Osteoblast (primary cell): ENCODE results near the gene ABTB1. TPM values are rescaled to one million over a fixed set of nuclear protein-coding genes. Genes with fewer than 3 reads are reported as not detected.

Experiments used
- DNase-seq: peaks from one replicate; pipeline ENCODE4 v3.0.0; 2011; ENCODE audit warnings: low spot score, mixed read lengths; ENCODE audit not compliant: insufficient read length; ENCODE audit errors: missing footprints
- H2AFZ ChIP-seq: 2 replicates; pipeline ENCODE4 v1.6.0; 2011; ENCODE audit warnings: mild to moderate bottlenecking, low read length
- H3K27ac ChIP-seq: 2 replicates; pipeline ENCODE4 v1.5.1; 2011; ENCODE audit warnings: mild to moderate bottlenecking, low read depth, low read length, moderate library complexity
- H3K27me3 ChIP-seq: 2 replicates; pipeline ENCODE4 v1.6.0; 2012; ENCODE audit warnings: mild to moderate bottlenecking, control low read depth, inconsistent platforms, low read length, moderate library complexity; ENCODE audit not compliant: insufficient read depth
- H3K36me3 ChIP-seq: 2 replicates; pipeline ENCODE4 v1.5.1; 2011; ENCODE audit warnings: mild to moderate bottlenecking, low read length, control low read depth, moderate library complexity; ENCODE audit not compliant: insufficient read depth
- H3K4me1 ChIP-seq: 2 replicates; pipeline ENCODE4 v1.5.1; 2011; ENCODE audit warnings: mild to moderate bottlenecking, low read length, control low read depth, moderate library complexity; ENCODE audit not compliant: insufficient read depth
- H3K4me2 ChIP-seq: 2 replicates; pipeline ENCODE4 v1.6.0; 2011; ENCODE audit warnings: mild to moderate bottlenecking, low read length; ENCODE audit not compliant: insufficient read depth
- H3K4me3 ChIP-seq: fragments of 200-600 bp; sonication (generic); 3 replicates; pipeline ENCODE4 v1.5.1; 2012; ENCODE audit warnings: mild to moderate bottlenecking, low read length, inconsistent platforms; ENCODE audit not compliant: insufficient read depth
- H3K79me2 ChIP-seq: 2 replicates; pipeline ENCODE4 v1.6.0; 2012; ENCODE audit warnings: mild to moderate bottlenecking, low read length, control low read depth, inconsistent platforms; ENCODE audit not compliant: insufficient read depth
- H3K9me3 ChIP-seq: 2 replicates; pipeline ENCODE4 v1.5.1; 2011; ENCODE audit warnings: low read depth, low read length, control low read depth
- H4K20me1 ChIP-seq: 2 replicates; pipeline ENCODE4 v1.6.0; 2012; ENCODE audit warnings: mild to moderate bottlenecking, low read length, control low read depth; ENCODE audit not compliant: insufficient read depth
- total RNA-seq: library from RNA; depleted of rRNA; stranded (reverse); fragments of >200 nt; gene quantifications from 2 replicates; pipeline ENCODE4 v1.2.3, GENCODE V29; 2012
- TF ChIP-seq, protein P1 (sequence below): IDR thresholded peaks from 2 replicates; pipeline ENCODE4 v1.5.1; 2011; ENCODE audit warnings: mild to moderate bottlenecking, low read depth, low read length, moderate library complexity; ENCODE audit errors: extremely low read depth

ABTB1 gene
- total RNA-seq, 1 donor, result 17.7 TPM

DNA sequence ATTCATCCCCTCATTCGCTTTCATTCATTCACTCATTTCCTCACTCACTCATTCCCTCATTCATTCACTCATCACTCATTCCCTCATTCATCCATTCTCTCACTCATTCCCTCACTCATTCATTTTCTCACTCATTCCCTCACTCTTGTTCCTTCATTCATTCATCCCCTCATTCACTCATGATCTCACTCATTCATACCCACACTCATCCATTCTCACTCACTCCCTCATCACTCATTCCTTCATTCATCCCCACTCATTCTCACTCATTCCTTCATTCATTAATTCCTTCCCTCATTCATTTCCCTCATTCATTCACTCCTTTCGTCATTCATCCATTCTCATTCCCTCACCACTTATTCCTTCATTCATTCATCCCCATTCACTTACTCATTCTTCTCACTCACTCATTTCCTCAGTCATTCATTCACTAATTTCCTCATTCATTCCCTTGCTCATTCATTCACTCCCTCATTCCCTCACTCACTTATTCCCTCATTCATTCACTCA, 14.5 kb downstream of the ABTB1 start:
- H3K4me1 ChIP-seq, result peaks cover 25% of the 10 kb centered on the region
- TF ChIP-seq, protein P1, sequence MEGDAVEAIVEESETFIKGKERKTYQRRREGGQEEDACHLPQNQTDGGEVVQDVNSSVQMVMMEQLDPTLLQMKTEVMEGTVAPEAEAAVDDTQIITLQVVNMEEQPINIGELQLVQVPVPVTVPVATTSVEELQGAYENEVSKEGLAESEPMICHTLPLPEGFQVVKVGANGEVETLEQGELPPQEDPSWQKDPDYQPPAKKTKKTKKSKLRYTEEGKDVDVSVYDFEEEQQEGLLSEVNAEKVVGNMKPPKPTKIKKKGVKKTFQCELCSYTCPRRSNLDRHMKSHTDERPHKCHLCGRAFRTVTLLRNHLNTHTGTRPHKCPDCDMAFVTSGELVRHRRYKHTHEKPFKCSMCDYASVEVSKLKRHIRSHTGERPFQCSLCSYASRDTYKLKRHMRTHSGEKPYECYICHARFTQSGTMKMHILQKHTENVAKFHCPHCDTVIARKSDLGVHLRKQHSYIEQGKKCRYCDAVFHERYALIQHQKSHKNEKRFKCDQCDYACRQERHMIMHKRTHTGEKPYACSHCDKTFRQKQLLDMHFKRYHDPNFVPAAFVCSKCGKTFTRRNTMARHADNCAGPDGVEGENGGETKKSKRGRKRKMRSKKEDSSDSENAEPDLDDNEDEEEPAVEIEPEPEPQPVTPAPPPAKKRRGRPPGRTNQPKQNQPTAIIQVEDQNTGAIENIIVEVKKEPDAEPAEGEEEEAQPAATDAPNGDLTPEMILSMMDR, result no peak
- no peaks in the 10 kb centered on the region for H3K27me3 ChIP-seq

DNA sequence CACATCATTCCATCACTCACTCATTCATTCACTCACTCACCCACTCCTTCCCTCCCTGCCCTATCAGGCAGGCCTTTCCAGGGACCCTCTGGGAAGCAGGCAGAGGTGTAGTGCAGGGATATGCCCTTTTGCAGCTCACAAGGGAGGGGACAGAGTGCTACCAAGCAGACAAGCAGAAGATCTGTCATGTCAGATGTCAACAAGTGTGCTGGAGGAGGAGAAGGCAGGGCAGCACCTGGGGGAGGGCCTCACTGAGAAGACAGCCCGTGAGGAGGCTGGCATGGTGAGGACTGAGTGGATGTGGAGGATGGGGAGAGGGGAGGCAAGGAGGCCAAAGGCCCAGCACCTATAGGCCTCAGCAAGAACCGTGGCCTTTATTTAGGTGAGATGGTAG, 15.3 kb downstream of the ABTB1 start:
- Histone ChIP-seq H3K4me2 (no peak overlapping the region), H3K9me3 (no peaks in the 10 kb centered on the region), H3K4me1 (peaks cover 25% of the 10 kb centered on the region), H3K27me3 (no peaks in the 10 kb centered on the region), H3K4me3 (no peak overlapping the region), H3K36me3 (peaks cover 7% of the 10 kb centered on the region), H4K20me1 (no peaks in the 10 kb centered on the region), H2AFZ (no peak overlapping the region), H3K27ac (peak overlapping the region; percentile 4), H3K79me2 (no peaks in the 10 kb centered on the region)
- no peak for DNase-seq
- TF ChIP-seq, protein P1, result no peak

More for the DNA sequence above, 14.5 kb downstream of the ABTB1 start:
- no peak for DNase-seq
- no peaks in the 10 kb centered on the region for H3K9me3 ChIP-seq
- no peaks in the 10 kb centered on the region for H3K79me2 ChIP-seq
- H3K4me3 ChIP-seq, result no peak overlapping the region
- H3K4me2 ChIP-seq, result no peak overlapping the region
- peaks cover 3% of the 10 kb centered on the region for H3K36me3 ChIP-seq
- H3K27ac ChIP-seq, result no peak overlapping the region
- H2AFZ ChIP-seq, result no peak overlapping the region
- no peaks in the 10 kb centered on the region for H4K20me1 ChIP-seq

DNA sequence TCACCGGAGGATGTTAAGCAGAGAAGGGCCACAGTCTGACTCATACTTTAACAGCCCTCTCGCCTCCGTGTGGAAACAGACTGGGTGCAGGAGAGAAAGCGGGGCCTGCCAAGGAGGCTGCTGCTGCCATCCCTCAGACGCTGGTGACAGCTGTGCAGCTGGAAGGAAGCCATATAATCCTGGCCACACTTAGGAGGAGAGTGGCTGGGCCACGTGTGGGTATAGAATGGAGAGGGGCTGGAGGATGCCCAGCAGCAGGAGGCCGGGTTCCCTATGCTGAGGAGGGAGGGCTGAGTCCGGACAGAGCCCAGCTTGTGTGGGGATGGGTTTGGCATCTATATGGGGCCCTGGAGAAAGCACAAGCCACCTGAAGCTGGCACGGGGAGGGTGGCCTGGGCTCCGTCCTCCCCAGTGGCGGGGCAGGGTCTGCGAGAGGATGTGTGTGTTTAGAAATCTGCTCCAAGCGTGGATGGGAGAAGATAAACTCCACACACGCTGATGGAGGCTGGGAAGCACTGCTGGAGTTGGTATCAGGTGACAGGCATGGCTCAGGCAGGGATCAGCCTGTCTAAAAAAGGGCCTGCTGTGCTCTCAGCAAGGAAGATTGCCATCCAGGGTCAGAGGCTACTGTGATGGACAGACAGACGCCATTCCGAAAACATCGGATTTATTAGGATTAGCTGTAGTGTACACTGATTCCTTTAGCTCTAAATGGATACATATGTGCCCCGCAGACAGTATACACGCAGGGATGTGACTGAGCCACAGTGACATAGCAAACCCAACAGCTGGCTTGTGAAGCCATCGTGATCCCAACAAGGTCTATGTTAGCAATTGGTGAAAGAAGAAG, 15.9 kb downstream of the ABTB1 start:
- TF ChIP-seq, protein P1, result no peak
- peak overlapping the region; percentile 4 for H3K27ac ChIP-seq
- peak; percentile 72 for DNase-seq
- peak overlapping the region; percentile 21 for H2AFZ ChIP-seq
- peaks cover 7% of the 10 kb centered on the region for H3K36me3 ChIP-seq
- H3K79me2 ChIP-seq, result no peaks in the 10 kb centered on the region
- no peaks in the 10 kb centered on the region for H4K20me1 ChIP-seq
- H3K4me2 ChIP-seq, result no peak overlapping the region
- peaks cover 25% of the 10 kb centered on the region for H3K4me1 ChIP-seq
- H3K9me3 ChIP-seq, result no peaks in the 10 kb centered on the region
- H3K27me3 ChIP-seq, result no peaks in the 10 kb centered on the region
- no peak overlapping the region for H3K4me3 ChIP-seq

DNA sequence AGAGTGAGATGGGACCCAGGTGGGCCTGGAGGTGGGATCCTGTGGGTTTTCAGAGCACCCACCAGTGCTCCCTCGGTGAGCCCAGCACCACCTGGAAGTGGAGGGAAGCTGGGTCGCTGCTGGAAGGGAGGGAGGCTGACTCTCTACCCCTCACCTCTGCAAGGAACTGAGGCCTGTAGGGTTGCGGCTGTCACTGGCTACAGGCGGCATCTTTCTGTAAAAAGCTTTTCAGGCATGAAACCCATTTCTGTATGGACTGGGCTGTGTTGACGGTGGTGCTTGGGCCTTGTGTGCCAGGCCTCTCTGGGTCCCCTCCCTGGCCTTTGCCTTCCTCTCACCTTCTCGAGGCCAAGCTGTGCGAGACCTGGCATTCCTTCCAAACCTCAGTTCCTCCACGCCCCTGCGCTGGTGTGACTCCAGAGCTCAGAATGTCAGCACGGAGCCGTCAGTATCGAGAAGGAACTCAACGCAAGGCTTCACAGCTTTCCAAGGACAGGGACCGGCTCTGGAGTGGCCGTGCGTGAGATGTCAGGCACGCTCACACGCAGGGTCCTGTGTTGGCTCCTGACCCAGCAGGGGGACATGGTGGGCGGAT, 16.6 kb downstream of the ABTB1 start:
- peaks cover 7% of the 10 kb centered on the region for H3K36me3 ChIP-seq
- H2AFZ ChIP-seq, result no peak overlapping the region
- H3K4me2 ChIP-seq, result no peak overlapping the region
- peaks cover 25% of the 10 kb centered on the region for H3K4me1 ChIP-seq
- H3K27me3 ChIP-seq, result no peaks in the 10 kb centered on the region
- TF ChIP-seq, protein P1, result no peak
- H3K4me3 ChIP-seq, result no peak overlapping the region
- H3K9me3 ChIP-seq, result no peaks in the 10 kb centered on the region
- no peaks in the 10 kb centered on the region for H3K79me2 ChIP-seq
- peak overlapping the region; percentile 86 for H3K27ac ChIP-seq
- no peak for DNase-seq
- no peaks in the 10 kb centered on the region for H4K20me1 ChIP-seq
